ENCODE results near the gene CDC45.

CDC45 gene

DNA sequence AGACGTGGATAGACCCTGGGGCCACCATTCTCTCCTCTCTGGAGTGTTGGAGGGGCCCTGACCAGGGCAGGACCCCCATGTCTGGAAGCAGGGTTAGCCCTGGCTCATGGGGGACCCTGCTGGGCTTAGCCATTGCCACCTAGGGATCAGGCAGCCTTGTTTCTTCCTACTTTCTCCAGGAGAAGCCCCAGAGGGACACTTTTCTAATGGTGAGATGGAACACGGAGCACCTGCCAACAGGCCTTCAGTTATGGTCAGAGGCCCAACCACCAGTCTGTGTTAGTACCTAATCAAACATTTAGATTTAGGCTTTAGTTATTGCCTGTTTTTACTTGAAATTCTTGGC is 30.3 kb upstream of the CDC45 start:
- Histone ChIP-seq H3K27me3 (ENCODE audit: control insufficient read depth, insufficient read depth, low read length) (no peaks in the 10 kb centered on the region), H3K4me1 (ENCODE audit: control insufficient read depth, insufficient read depth, low read length) (no peaks in the 10 kb centered on the region), H3K4me3 (ENCODE audit: low read length) (no peak overlapping the region), H3K36me3 (ENCODE audit: control insufficient read depth, insufficient read depth, low read length) (peaks cover 5% of the 10 kb centered on the region; the same call in 1 of the 2 replicates), H3K27ac (ENCODE audit: low read length) (no peak overlapping the region), H3K9me3 (ENCODE audit: control insufficient read depth, insufficient read depth, low read length) (no peaks in the 10 kb centered on the region)
- DNase-seq (ENCODE audit: low read depth, low spot score): no peak
- WGBS (ENCODE audit: insufficient coverage, insufficient read length): no CpG with 5 or more reads among the region's 2 CpGs

GRCh38 chr22:19450363-19451175 is 29.2 kb upstream of the CDC45 start:
- no CpG with 5 or more reads among the region's 8 CpGs for WGBS (ENCODE audit: insufficient coverage, insufficient read length)
- DNase-seq (ENCODE audit: low read depth, low spot score): no peak
- Histone ChIP-seq H3K9me3 (ENCODE audit: control insufficient read depth, insufficient read depth, low read length) (no peaks in the 10 kb centered on the region), H3K36me3 (ENCODE audit: control insufficient read depth, insufficient read depth, low read length) (peaks cover 9% of the 10 kb centered on the region), H3K4me1 (ENCODE audit: control insufficient read depth, insufficient read depth, low read length) (no peaks in the 10 kb centered on the region), H3K27me3 (ENCODE audit: control insufficient read depth, insufficient read depth, low read length) (no peaks in the 10 kb centered on the region), H3K27ac (ENCODE audit: low read length) (no peak overlapping the region), H3K4me3 (ENCODE audit: low read length) (no peak overlapping the region)

DNA sequence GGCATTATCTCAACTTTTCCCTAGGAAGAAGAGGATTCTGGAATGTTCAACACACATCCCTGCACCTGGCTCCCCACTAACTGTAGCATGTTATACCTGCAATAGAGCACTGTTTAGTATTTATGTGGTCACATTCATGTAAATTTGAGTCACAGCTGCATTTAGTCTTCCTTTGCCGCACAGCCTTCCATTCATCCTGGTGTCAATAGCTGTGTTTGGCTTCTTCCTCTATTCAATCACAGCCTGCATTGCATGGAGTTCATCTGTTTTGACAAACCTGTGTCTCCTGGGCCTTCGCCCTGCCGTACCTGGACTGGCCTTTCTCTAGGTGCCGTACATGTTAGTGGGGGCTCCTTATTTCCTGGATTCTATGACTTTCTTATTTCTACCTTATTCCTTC is 28.1 kb upstream of the CDC45 start:
- no peak overlapping the region for H3K27ac ChIP-seq (ENCODE audit: low read length)
- H3K4me1 ChIP-seq (ENCODE audit: control insufficient read depth, insufficient read depth, low read length): no peaks in the 10 kb centered on the region
- no peak overlapping the region for H3K4me3 ChIP-seq (ENCODE audit: low read length)
- DNase-seq (ENCODE audit: low read depth, low spot score): no peak
- no CpG with 5 or more reads among the region's 4 CpGs for WGBS (ENCODE audit: insufficient coverage, insufficient read length)
- peaks cover 18% of the 10 kb centered on the region for H3K36me3 ChIP-seq (ENCODE audit: control insufficient read depth, insufficient read depth, low read length)
- H3K27me3 ChIP-seq (ENCODE audit: control insufficient read depth, insufficient read depth, low read length): no peaks in the 10 kb centered on the region
- no peaks in the 10 kb centered on the region for H3K9me3 ChIP-seq (ENCODE audit: control insufficient read depth, insufficient read depth, low read length)

DNA sequence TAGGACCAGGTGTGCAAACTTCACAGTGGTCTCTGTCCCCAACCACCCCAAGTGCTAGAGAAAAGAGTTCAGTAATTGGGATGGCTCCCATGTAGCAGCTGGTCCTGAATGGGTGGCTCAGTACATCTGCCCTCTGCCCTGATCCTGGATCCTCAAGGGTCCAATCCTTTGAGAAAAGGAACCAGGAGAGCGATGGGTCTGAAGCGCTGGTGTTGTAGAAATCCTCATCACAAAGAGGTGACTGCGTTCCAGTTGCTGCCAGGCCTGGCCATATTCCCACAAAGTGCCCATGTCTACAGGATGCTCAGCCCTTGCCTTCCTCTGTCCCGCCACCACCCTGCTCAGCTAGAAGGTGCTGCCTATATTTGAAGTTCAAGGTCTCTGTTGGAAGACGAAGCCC is 26.0 kb upstream of the CDC45 start:
- Histone ChIP-seq H3K36me3 (ENCODE audit: control insufficient read depth, insufficient read depth, low read length) (peaks cover 25% of the 10 kb centered on the region), H3K4me1 (ENCODE audit: control insufficient read depth, insufficient read depth, low read length) (no peaks in the 10 kb centered on the region), H3K9me3 (ENCODE audit: control insufficient read depth, insufficient read depth, low read length) (no peaks in the 10 kb centered on the region), H3K27ac (ENCODE audit: low read length) (no peak overlapping the region), H3K27me3 (ENCODE audit: control insufficient read depth, insufficient read depth, low read length) (no peaks in the 10 kb centered on the region), H3K4me3 (ENCODE audit: low read length) (no peak overlapping the region)
- DNase-seq (ENCODE audit: low read depth, low spot score): no peak
- no CpG with 5 or more reads among the region's 5 CpGs for whole genome bisulfite sequencing (ENCODE audit: insufficient coverage, insufficient read length)

- H3K27me3 ChIP-seq (ENCODE audit: control insufficient read depth, insufficient read depth, low read length): no peaks in the 10 kb centered on the region
- H3K36me3 ChIP-seq (ENCODE audit: control insufficient read depth, insufficient read depth, low read length): peaks cover 25% of the 10 kb centered on the region
- no peak for DNase-seq (ENCODE audit: low read depth, low spot score)
- H3K9me3 ChIP-seq (ENCODE audit: control insufficient read depth, insufficient read depth, low read length): no peaks in the 10 kb centered on the region
- H3K4me3 ChIP-seq (ENCODE audit: low read length): no peak overlapping the region
- no peak overlapping the region for H3K27ac ChIP-seq (ENCODE audit: low read length)
- WGBS (ENCODE audit: insufficient coverage, insufficient read length): no CpG with 5 or more reads among the region's 6 CpGs
- no peaks in the 10 kb centered on the region for H3K4me1 ChIP-seq (ENCODE audit: control insufficient read depth, insufficient read depth, low read length)
Observed at GRCh38 chr22:19454156-19454555, 25.6 kb upstream of the CDC45 start.

- no peak overlapping the region for H3K27ac ChIP-seq (ENCODE audit: low read length)
- H3K9me3 ChIP-seq (ENCODE audit: control insufficient read depth, insufficient read depth, low read length): no peaks in the 10 kb centered on the region
- no peak for DNase-seq (ENCODE audit: low read depth, low spot score)
- no peaks in the 10 kb centered on the region for H3K27me3 ChIP-seq (ENCODE audit: control insufficient read depth, insufficient read depth, low read length)
- no CpG with 5 or more reads among the region's 2 CpGs for WGBS (ENCODE audit: insufficient coverage, insufficient read length)
- H3K36me3 ChIP-seq (ENCODE audit: control insufficient read depth, insufficient read depth, low read length): peaks cover 25% of the 10 kb centered on the region
- H3K4me1 ChIP-seq (ENCODE audit: control insufficient read depth, insufficient read depth, low read length): no peaks in the 10 kb centered on the region
- no peak overlapping the region for H3K4me3 ChIP-seq (ENCODE audit: low read length)
Observed at GRCh38 chr22:19455033-19455432, 24.7 kb upstream of the CDC45 start.

DNA sequence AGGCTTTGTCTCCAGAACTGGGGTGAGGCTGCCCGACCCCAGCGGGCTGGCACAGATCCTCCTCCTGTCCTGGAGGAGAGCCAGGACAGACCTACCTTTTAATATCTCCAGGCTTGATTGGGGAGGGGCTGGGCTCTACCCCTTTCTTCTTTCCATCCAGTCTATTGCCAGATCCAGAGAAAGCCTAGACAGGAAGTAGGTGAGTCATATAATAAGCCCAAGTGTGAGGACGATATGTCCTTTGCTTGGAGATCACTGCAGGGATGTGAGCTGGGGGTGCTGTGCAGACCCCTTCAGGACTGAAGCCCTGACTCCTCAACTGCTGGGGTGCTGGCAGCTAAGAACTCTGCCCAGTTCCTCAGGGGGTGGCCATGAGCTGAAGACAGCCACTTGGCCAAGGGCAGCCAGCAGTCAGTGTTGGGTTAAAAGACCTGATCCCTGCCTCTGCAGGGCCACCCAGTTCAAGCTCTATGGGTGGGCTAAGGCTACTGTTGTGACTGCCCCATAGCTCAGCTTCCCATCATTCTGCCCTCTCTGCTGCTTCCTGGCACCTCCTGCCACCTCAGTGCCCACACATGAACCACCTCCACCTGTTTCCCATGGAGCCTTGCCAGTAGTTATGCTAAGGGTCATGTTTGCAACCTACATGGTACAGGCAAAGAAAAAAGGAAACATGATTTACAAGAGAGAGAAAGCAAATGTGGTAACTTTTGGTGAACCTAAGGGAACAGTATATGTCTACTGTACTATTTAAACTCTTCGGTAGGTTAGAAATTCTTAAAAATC is 23.9 kb upstream of the CDC45 start:
- Histone ChIP-seq H3K27ac (ENCODE audit: low read length) (no peak overlapping the region), H3K4me1 (ENCODE audit: control insufficient read depth, insufficient read depth, low read length) (no peaks in the 10 kb centered on the region), H3K4me3 (ENCODE audit: low read length) (no peak overlapping the region), H3K27me3 (ENCODE audit: control insufficient read depth, insufficient read depth, low read length) (no peaks in the 10 kb centered on the region), H3K36me3 (ENCODE audit: control insufficient read depth, insufficient read depth, low read length) (peaks cover 25% of the 10 kb centered on the region), H3K9me3 (ENCODE audit: control insufficient read depth, insufficient read depth, low read length) (no peaks in the 10 kb centered on the region)
- no CpG with 5 or more reads among the region's 4 CpGs for WGBS (ENCODE audit: insufficient coverage, insufficient read length)
- no peak for DNase-seq (ENCODE audit: low read depth, low spot score)

DNA sequence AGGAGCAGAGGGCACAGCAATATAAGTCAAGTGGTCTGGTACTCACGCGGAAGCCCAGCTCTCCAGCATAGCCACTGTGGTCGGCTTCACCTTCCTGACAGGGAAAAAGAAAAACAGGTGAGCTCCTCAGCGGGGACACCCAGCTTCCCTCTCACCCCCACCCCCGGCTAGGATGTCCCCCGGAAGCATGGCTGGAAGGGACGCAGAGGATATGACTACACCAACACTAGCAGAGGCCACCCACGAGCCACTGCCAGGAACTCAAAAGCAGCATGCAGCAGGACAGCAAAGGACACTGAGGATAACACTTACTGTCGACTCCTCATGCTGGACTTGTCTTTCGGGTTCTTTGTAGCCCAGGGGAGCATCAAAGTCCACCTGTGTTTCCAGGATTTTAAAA is 23.2 kb upstream of the CDC45 start:
- Histone ChIP-seq H3K27me3 (ENCODE audit: control insufficient read depth, insufficient read depth, low read length) (no peaks in the 10 kb centered on the region), H3K36me3 (ENCODE audit: control insufficient read depth, insufficient read depth, low read length) (peaks cover 25% of the 10 kb centered on the region), H3K4me1 (ENCODE audit: control insufficient read depth, insufficient read depth, low read length) (no peaks in the 10 kb centered on the region), H3K9me3 (ENCODE audit: control insufficient read depth, insufficient read depth, low read length) (no peaks in the 10 kb centered on the region), H3K4me3 (ENCODE audit: low read length) (no peak overlapping the region), H3K27ac (ENCODE audit: low read length) (no peak overlapping the region)
- DNase-seq (ENCODE audit: low read depth, low spot score): no peak
- WGBS (ENCODE audit: insufficient coverage, insufficient read length): no CpG with 5 or more reads among the region's 10 CpGs

DNA sequence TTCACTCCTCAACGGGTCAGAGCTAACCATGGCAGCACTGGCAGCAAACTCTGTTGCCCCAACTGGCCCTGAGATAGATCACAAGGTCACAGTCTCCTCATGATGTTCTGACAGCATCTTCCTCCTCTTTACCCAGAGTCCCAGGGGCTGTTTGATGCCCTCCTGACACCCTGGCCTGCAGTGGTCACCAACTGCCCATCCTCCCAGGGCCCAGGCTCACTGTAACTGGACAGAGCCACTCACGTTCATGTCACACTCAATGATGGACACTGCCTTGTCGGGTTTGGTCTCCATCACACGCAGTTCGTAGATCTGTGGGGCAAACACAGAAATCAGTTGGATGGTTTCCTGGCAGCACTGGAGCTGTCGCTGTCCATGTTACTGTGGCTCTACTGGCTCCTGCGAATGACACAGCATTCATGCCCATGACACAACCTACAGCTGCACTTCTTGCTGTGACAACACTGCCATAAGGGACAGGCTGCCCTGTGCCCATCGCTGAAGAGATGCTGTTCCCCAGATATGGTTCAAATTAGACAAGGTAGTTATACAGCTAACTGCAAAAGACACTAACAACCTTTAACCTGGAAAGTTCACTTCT is 21.8 kb upstream of the CDC45 start:
- no peak for DNase-seq (ENCODE audit: low read depth, low spot score)
- Histone ChIP-seq H3K9me3 (ENCODE audit: control insufficient read depth, insufficient read depth, low read length) (no peaks in the 10 kb centered on the region), H3K4me1 (ENCODE audit: control insufficient read depth, insufficient read depth, low read length) (no peaks in the 10 kb centered on the region), H3K27ac (ENCODE audit: low read length) (no peak overlapping the region), H3K27me3 (ENCODE audit: control insufficient read depth, insufficient read depth, low read length) (no peaks in the 10 kb centered on the region), H3K4me3 (ENCODE audit: low read length) (no peak overlapping the region), H3K36me3 (ENCODE audit: control insufficient read depth, insufficient read depth, low read length) (peaks cover 25% of the 10 kb centered on the region)
- no CpG with 5 or more reads among the region's 8 CpGs for WGBS (ENCODE audit: insufficient coverage, insufficient read length)

DNA sequence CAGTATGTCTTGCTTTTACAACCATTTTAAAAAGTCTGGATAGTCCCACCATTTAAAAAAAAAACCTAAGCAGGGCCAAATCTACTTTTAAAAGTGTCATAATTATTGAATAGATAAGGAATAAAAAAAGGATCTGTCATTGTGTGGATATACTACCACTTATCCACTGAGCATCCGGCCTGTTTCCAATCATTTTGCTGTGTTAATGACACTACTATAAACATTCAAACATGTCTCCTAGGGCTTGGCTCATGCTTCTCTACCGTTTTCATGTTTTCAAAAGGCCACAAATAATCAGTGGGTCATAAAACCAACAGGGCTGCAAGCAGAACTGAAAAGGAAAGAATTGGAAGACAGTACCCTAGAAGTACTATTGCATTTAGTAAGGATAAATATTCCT is 19.7 kb upstream of the CDC45 start:
- H3K4me1 ChIP-seq (ENCODE audit: control insufficient read depth, insufficient read depth, low read length): no peaks in the 10 kb centered on the region
- no peaks in the 10 kb centered on the region for H3K9me3 ChIP-seq (ENCODE audit: control insufficient read depth, insufficient read depth, low read length)
- H3K36me3 ChIP-seq (ENCODE audit: control insufficient read depth, insufficient read depth, low read length): peaks cover 26% of the 10 kb centered on the region
- DNase-seq (ENCODE audit: low read depth, low spot score): no peak
- H3K4me3 ChIP-seq (ENCODE audit: low read length): no peak overlapping the region
- WGBS (ENCODE audit: insufficient coverage, insufficient read length): no CpG with 5 or more reads among the region's 2 CpGs
- no peaks in the 10 kb centered on the region for H3K27me3 ChIP-seq (ENCODE audit: control insufficient read depth, insufficient read depth, low read length)
- no peak overlapping the region for H3K27ac ChIP-seq (ENCODE audit: low read length)

Measured in iPS DF 6.9 (cell line).